ENCODE data around the gene B4GALNT1.
"Not testable (repeated sequence)": the region's sequence is repeated elsewhere in the genome, so short reads cannot be mapped to it uniquely, and the experiment has no call there.

B4GALNT1 gene

DNA sequence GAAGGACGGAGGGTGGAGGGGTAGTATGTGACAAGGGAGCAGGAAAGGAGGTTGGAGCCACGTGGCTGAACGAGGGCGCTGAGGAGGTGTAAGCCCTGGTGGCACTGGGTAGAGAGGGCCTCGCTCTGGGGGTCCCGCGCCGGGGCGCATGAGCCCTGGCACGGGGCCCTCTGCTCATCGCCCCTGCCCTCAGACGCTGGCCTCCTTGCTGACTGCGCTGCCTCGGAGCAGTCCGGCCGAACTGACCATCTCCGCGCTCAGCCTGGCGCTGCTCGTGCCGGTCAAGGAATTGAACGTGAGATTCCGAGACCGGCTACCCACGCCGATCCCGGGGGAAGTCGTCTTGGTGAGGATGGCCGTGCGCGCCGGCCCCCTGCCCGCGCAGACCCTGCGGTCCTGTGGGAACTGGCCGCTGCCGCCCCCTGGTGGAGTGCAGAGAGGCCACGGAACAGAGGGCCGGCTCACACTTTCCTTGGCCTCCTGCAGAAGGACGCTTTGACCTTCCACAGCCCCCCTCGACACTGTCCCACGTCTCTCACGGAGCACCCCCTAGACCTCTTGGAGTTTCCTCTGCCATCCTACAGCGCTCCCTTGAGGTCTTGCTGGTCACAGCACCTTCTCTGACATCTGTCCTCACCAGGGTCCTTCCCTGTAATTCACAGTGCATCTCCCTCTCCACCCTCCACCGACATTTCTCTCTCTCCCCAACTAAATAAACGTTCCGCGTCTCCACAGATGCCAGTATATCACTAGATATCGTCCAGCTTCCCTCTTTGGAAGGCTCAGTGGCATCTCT lies 11.3 kb downstream of the B4GALNT1 start:
- in situ Hi-C loops (cut with MboI; ENCODE audit: low sequenced_read_pairs), result no loop called here

DNA sequence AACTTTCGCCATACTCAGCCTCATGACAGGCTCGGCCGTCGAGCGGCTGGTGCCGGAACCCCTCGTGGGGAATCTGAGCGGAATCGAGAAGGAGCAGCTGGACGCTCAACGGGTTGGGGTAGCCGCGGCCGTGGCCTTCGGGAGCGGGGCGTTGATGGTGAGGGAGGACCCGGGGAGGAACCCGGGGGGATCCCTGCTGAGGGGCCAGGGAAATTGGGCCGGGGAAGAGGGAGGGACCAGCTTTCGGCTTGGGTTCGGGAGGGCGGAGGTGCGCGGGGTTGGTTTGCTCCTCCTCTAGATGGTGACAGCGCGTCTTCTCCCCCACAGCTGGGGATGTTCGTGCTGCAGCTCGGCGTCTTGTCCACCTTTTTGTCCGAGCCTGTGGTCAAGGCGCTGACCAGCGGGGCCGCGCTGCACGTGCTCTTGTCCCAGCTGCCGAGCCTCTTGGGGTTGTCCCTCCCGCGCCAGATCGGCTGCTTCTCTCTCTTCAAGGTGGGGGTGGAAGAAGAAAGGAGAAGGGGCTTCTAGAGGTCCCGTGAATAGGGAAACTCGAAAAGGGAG lies 12.0 kb downstream of the B4GALNT1 start:
- in situ Hi-C loops (cut with MboI; ENCODE audit: low sequenced_read_pairs), result no loop called here

DNA sequence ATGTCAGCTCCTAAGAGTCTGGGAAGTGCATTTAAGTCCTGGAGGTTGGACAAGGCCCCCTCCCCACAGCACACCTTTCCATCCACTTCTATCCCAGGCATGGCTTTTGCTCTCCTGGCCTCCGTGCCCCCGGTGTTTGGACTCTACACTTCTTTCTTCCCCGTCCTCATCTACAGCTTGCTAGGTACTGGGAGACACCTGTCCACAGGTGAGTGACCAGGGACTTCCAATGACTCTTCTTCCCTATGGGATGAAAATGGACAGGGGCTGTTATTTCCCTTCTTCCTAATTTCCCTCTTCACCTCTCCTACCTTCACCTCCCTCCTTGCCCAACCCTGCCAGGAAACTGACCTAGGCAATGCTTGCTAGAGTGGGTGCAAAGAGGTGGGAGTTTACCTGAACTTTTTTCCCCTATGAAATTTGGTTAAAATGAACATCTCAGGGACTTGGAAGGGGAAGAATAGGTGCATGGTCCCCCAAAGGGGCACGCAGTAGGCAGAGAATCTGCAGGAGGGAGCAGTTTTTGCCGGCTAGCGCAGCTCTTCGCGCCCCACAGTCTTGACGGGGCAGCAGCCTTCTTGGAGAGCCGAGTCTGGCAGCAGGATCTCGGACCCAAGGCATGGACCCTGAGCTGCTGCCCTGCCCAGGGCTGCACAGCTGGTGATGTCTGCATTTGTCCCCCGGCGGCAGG lies 12.6 kb downstream of the B4GALNT1 start:
- in situ Hi-C loops (cut with MboI; ENCODE audit: low sequenced_read_pairs), result no loop called here

DNA sequence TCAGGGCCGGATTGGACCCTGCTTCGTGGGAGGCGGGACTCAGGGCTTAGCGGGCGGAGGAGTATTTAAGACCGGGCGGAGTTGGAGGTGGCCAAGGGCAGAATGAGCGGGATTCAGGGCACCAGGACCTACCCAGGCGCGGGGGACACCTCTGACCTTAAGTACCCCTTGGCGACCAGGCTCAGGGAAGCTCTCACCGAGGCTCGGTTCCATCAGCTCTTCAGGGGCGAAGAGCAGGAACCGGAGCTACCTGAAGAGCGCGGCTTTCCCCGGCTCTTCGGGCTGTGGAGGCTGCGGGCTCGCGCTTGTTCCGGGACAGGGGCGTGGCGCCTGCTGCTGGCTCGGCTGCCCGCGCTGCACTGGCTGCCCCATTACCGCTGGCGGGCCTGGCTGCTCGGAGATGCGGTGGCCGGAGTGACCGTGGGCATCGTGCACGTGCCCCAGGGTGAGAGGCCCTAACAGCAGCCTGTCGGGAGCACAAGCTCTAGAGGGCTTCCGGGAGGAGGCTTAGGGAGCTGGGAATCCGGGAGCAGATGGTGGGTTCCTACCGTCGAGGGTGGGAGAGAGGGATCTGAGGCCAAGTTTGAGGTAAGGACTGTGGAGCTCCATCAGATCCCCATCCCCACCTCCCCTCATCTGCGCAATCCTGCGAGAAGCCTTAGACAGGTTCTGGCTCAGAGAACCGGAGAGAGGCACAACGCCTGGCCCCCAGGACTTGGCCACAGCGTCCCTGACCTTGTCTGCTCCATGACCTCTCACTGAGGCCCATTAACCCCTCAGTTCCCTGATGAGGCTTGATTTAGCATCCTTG lies 13.4 kb downstream of the B4GALNT1 start:
- in situ Hi-C loops (cut with MboI; ENCODE audit: low sequenced_read_pairs), result no loop called here

DNA sequence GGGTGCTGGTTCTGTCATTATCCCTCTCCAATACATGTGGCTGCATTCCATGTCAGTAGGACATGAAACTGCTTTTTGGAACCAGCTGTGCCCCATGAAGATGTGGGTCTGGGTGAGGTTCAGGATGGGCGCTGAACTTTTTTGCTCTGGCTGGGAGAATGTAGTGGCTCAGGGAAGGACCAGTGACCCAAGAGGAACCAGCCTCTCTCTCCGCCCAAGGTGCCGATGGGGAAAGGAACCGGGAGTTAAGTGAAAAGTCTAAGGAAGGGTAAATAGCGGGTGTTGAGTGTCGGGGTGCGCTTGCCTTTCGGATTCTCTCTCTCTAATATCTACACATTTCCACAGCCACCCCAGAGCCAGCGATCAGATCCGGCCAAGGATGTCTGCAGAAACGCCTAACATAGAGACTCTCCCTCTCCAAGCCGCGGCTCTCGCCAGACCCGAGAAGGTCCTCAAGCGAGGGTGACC lies 14.0 kb downstream of the B4GALNT1 start:
- in situ Hi-C loops (cut with MboI; ENCODE audit: low sequenced_read_pairs), result no loop called here

DNA sequence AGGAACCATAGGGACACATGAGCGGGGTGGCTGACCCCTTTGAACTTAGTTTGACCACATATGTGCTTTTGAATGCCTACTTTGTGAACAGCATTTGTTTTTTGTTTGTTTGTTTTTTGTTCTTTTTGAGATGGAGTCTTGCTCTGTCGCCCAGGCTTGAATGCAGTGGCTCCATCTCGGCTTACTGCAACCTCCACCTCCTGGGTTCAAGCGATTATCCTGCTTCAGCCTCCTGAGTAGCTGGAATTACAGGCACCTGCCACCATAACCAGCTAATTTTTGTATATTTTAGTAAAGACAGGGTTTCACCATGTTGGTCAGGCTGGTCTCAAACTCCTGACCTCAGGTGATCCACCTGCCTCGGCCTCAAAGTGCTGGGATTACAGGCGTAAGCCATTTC lies 14.6 kb downstream of the B4GALNT1 start:
- in situ Hi-C loops (cut with MboI; ENCODE audit: low sequenced_read_pairs), result not testable (repeated sequence)

DNA sequence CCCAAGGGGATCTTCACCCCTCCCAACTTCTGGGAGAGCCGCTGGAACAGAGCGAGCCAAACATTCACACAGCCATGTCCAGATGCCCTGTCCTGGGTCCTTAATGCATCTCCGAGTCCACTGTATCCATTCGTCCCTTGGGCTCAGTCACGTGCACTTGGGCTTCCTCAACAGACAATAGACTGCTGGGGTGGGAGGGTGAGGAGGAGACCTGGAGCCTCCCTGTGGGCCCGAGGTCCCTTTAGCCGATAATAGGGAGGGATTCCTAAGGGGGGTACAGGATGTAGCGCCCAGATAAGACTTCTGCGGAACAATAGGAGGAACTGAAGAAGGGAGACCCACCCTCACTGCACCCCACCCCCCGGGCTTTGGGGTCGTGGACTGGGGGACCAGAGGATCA lies 15.1 kb downstream of the B4GALNT1 start:
- in situ Hi-C loops (cut with MboI; ENCODE audit: low sequenced_read_pairs), result no loop called here

DNA sequence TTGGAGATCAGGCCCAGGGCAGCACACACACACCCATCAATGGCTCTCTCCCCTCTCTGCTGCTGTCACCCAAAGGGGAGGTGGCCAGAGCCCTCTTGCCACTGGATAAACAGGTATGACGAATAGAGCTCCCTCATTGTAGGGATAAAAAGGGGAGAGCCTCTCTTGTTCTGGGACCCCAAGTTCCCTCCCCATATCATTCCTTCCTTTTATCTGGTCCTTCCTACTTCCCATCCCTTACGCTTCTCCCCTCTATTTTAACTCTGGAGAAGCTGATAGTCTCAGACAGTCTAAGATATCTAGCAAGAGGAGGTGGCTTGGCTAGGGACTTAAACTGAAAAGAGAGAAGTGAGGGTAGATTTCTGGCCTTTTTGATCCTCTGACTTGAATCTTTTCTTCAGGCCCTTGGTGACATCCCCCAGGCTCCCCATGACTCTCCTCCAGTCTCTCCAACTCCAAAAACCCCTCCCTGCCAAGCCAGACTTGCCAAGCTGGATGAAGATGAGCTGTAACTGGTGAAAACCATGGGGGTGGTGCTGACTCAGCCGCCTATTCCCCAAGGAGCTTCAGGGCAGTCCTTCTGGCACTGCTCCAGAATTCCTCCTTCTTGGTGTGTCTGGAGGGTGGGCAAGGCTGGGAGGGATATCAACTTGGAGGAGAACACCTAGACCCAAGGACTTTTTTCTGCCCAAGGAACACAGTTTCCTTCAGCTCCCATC lies 16.5 kb downstream of the B4GALNT1 start:
- in situ Hi-C loops (cut with MboI; ENCODE audit: low sequenced_read_pairs), result no loop called here

DNA sequence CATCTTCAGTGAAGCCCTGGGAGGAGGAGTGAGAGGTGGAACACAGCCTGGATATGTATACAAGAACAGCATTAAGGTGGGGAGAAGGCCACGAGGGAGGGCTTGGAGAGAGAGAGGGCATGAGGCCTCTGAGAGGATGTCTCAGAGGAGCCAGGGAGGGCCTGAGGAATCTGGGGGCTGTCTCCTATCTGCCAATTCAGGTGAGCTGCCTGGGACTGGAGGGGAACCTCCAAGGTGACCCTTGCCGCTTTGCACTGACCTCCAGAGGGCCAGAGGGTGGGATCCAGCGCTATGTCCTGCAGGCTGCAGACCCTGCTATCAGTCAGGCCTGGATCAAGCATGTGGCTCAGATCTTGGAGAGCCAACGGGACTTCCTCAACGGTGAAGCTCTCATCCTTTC lies 17.4 kb downstream of the B4GALNT1 start:
- in situ Hi-C loops (cut with MboI; ENCODE audit: low sequenced_read_pairs), result no loop called here

DNA sequence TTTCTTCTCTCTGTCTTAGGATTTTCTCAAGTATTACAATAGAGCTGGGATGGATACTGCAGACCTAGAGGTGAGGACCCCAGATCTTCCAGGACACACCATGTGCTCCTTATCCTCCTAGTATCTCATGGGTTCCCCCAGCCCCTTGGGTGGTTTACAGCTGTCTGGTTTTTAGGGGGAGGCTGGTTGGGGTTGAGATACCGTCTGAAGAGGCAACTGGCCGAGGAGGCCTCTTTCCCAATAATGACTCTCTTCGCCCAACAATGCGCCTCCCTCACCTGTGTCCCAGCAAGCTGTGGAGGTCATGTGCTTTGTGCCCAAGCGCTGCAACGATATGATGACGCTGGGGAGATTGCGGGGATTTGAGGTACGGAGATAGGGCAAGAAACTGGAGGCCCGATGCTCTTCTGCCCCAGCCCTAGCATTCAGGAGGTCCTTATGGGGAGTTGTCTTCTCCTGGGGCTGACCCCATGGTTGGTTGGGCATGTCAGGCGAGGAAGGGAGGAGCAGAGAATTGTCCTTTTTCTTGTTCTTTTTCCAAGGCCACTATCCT lies 18.0 kb downstream of the B4GALNT1 start:
- in situ Hi-C loops (cut with MboI; ENCODE audit: low sequenced_read_pairs), result no loop called here

DNA sequence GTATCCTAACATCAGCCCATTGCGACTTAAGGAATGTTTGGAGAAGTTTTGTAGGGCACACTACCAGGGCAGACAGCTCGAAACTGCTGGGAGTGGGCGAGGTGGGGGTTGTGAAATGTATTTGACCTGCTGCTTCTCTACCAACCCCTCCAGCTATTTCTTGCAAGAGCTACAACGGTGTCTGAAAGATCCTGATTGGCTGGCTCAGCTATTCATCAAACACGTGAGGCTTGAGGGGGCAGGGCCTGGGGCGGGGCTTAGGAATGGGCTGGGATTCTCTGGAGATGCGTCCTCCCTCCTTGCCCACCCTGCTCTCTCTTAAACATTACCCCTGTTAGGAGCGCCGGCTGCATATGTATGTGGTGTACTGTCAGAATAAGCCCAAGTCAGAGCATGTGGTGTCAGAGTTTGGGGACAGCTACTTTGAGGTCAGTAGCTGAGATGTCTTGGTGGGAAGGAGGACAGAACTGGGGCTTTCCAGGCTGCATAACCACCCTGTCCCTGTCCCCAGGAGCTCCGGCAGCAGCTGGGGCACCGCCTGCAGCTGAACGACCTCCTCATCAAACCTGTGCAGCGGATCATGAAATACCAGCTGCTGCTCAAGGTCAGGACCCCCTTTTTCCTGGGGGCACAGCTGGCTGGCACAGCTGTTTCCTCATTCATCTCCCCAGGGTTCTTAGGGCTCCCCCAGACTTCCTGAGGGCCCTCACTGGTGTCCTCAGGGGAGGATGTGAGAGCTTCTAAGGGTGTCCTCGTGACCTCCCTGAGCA lies 18.6 kb downstream of the B4GALNT1 start:
- in situ Hi-C loops (cut with MboI; ENCODE audit: low sequenced_read_pairs), result no loop called here

DNA sequence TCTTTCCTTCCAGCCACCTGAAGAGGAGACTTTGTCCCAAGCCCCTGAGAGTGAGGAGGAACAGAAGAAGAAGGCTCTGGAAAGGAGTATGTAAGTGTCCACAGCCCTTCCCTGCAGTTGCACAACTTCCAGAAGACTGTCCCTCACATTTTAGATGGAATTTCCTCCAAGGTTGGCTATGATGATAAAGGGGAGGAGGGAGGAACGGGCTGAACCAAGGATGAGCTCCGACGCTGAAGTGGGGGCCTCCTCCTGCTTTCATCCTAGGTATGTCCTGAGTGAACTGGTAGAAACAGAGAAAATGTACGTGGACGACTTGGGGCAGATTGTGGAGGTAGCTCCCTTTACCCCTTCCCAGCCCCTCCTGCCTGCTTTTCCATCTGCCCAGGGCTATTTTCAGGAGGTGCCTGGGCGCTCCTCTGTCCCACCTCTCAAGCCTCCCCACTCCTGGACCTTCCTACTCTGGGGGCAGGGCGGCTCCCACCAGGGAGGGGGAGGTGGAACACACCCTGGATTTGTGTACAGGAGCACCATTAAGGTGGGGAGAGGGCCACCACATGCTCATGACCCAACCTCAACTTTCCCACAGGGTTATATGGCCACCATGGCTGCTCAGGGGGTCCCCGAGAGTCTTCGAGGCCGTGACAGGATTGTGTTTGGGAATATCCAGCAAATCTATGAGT lies 19.4 kb downstream of the B4GALNT1 start:
- in situ Hi-C loops (cut with MboI; ENCODE audit: low sequenced_read_pairs), result no loop called here

DNA sequence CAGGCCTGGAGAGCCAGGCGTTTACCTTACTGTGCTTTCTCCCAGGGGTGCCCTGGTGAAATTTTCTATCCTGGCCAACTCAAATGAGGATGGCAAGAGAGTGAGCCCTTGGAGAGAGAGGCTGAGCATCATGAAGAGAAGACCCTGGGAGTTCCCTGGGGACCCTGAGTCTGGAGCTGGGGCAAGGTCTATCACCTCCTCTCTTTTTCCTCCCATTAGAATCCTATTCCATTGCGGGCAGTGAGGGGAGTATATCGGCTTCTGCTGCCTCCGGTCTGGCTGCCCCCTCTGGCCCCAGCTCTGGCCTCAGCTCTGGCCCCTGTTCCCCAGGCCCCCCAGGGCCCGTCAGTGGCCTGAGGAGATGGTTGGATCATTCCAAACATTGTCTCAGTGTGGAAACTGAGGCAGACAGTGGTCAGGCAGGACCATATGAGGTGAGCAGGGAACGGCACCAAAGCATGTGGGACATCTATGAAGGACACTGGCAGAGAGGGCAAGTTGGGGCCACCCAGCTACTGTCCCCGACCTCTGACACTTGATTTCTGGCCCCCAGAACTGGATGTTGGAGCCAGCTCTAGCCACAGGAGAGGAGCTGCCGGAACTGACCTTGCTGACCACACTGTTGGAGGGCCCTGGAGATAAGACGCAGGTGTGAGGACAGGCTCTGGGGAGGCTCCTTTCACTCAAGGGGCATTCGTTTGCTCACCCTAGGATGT lies 20.1 kb downstream of the B4GALNT1 start:
- in situ Hi-C loops (cut with MboI; ENCODE audit: low sequenced_read_pairs), result no loop called here

DNA sequence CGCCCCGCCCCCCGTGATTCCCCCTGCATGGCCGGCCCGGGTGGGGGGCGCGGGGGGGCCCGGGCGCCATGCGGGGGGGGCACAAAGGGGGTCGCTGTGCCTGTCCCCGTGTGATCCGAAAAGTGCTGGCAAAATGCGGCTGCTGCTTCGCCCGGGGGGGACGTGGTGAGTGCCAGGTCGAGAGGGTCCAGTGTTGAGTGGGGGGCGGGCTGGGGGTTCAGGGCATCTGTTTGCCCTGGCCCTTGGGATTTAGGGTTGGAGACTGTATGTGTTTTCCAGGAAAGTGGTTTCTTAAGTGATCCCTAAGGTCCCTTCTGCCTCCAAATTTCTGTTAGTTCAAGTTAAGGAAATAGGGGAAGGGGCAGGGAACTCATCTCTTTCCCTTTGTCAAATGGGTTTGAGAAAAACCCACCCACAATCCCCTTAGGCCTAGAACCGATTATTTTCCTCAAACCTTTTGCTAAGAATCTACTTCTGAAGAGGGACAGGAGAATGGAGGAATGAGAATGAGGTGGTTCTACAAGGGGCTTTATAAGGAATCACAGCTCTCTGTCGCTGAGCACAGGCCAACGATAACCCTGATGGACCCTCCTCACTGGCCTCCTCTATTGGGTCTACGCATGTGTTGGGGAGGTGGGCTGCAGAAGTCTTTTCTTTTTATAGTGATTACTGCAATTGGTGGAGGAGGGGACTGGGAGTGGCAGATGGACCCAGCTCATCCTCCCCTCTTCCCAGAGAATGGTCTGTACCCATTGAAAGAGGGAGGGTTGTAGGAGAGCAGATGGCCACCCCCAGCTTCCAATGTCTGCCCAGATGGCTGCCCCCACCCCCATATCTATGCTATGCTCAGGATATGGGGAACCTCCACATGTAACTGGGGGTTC lies 20.9 kb downstream of the B4GALNT1 start:
- in situ Hi-C loops (cut with MboI; ENCODE audit: low sequenced_read_pairs), result no loop called here

DNA sequence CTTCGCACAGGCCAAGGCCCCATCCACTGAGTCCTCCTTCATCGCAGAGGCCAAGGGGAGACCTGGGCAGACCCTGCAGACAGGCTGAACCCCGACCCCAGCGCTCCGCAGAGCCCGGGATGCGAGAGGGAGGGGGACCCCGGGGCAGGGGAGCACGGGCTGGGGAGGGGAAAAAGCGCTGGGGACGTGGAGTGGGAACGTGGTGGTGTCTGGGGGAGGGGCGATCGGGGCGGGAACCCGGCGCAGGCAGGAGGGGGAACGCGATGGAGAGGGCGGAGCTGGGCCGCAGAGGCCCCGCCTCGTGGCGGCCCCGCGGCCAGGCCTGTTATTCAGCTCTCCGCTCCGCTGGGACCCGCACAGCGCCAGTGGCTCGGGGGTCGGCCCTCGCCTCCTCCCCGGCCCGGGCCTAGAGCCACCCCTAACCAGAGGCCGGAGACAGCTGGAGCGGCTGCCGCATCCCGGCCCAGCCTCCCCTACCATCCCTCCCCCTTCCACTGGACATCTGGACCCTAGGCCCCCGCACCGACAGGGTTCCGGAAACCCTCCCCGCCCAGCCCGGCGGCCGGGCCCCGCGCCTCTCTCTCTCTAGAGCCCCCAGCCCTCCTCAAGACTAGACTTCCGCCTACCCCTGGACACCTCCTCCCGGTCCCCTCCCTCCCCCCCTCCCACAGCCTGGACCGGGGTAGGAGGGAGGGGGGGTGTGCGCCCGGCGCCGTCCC lies 21.7 kb downstream of the B4GALNT1 start, which contains the start of gene ARHGEF25:
TSS of gene ARHGEF25 (plus strand) at position 328 of the 719 bp plus-strand sequence. CDS start 460 bp downstream, outside the sequence.
- in situ Hi-C loops (cut with MboI; ENCODE audit: low sequenced_read_pairs), result no loop called here

DNA sequence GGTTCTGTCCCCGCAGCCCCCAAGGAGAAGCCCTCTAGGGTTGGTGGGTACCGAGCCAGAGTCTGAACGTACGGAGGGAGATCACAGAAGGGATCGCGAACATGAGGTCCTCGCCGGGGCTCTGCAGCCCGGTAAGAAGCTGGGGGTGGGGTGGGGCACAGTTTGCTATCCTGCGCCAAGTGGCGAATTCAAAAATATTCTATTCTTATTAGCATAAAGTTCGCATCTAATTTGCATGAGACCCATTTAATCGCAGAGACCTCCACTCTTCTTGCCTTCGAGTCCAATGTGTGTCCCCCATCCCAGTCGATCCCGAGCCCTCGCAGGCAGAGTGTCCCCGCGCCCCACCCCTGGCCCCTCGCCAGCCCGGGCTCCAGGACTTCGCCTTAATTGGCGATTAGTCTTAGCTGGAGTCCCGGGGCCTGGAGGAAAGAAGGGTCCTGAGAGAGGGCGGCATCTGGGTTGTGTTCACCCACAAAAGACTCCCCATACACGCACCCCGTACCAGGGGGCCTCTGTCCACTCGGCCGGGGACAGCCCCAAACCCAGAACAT lies 22.4 kb downstream of the B4GALNT1 start:
- in situ Hi-C loops (cut with MboI; ENCODE audit: low sequenced_read_pairs), result no loop called here

All from HL-60/S4 (cell line).